Suprapubic skin (tissue), 4 donors: ENCODE data around the gene ITGB3BP. TPM values are rescaled to one million over a fixed set of nuclear protein-coding genes. Genes with fewer than 3 reads are reported as not detected.

ENCODE experiments used
- DNase-seq, 2 donors: peaks; one replicate each; pipeline ENCODE4 v3.0.0-alpha.2; 2019; ENCODE audit warnings: low spot score in 2 of 2
- H3K27ac ChIP-seq: fragments of 200-600 bp; sonication (generic); one replicate; pipeline ENCODE4 v1.5.1; 2019
- H3K27me3 ChIP-seq: fragments of 200-600 bp; sonication (generic); one replicate; pipeline ENCODE4 v1.5.1; 2019
- H3K36me3 ChIP-seq: fragments of 200-600 bp; sonication (generic); one replicate; pipeline ENCODE4 v1.5.1; 2019
- H3K4me1 ChIP-seq: fragments of 200-600 bp; sonication (generic); one replicate; pipeline ENCODE4 v1.5.1; 2019
- H3K4me3 ChIP-seq: fragments of 200-600 bp; sonication (generic); one replicate; pipeline ENCODE4 v1.5.1; 2019; ENCODE audit warnings: mild to moderate bottlenecking
- H3K9me3 ChIP-seq: fragments of 200-600 bp; sonication (generic); one replicate; pipeline ENCODE4 v1.5.1; 2019
- EP300 ChIP-seq: sonication (generic); formaldehyde crosslinking; IDR thresholded peaks from one replicate; pipeline ENCODE4 v1.6.1; 2017; ENCODE audit warnings: antibody characterized with exemption
- POLR2A ChIP-seq, 2 donors: fragments of 450-650 bp; IDR thresholded peaks; one replicate each; pipeline ENCODE4 v1.6.1; 2017; ENCODE audit warnings: antibody characterized with exemption in 2 of 2, mild to moderate bottlenecking in 2 of 2, moderate library complexity in 2 of 2
- POLR2AphosphoS5 ChIP-seq, 3 donors: sonication (generic); formaldehyde crosslinking; IDR thresholded peaks; one replicate each; pipeline ENCODE4 v1.6.1; 2017; ENCODE audit warnings: antibody characterized with exemption in 3 of 3
- WGBS: methylation state at CpG from one replicate; pipeline ENCODE4 v1.1.5; 2018; 5-methylcytosine and 5-hydroxymethylcytosine counted together
- total RNA-seq, 4 donors: library from RNA; depleted of rRNA; stranded (reverse); fragments of >200 nt; gene quantifications; one replicate each; pipeline ENCODE4 v1.1.0, GENCODE V29; 2016
- TF ChIP-seq, protein P1 (sequence below), 2 donors: fragments of 200-600 bp in 1 of 2; fragments of 450-650 bp in 1 of 2; sonication (generic) in 1 of 2; IDR thresholded peaks; one replicate each; pipeline ENCODE4 v1.5.1; 2016 to 2019; ENCODE audit warnings: antibody characterized with exemption in 2 of 2, mild to moderate bottlenecking in 1 of 2, moderate library complexity in 1 of 2

ITGB3BP gene
- total RNA-seq, 4 donors from 2014 or later: 10.3 to 22.2 (median 16.1) TPM

DNA sequence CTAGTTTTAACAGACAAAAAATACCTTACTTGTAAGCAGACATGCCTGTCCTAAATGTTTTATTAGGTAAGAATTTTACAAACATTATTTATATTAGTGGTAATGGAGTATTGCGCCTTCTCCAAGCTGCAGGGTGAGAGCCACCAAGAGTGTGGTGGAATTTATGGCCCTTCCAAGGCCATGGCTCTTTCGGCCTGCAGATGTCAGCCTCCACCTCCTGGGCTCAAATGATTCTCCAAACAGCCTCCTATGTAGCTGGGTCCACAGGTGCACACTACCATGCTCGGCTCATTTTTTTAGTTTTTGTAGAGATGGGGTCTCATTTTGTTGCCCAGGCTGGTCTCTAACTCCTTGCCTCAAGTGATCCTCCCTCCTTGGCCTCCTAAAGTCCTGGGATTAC is 56.3 kb downstream of the ITGB3BP start:
- 96% methylated on average over 3 of the region's 3 CpGs for WGBS
- Histone ChIP-seq H3K27me3 (no peaks in the 10 kb centered on the region), H3K4me1 (no peaks in the 10 kb centered on the region), H3K36me3 (no peaks in the 10 kb centered on the region), H3K4me3 (no peak overlapping the region), H3K27ac (no peak overlapping the region), H3K9me3 (no peaks in the 10 kb centered on the region)
- no peak for DNase-seq
- TF ChIP-seq, protein P1, sequence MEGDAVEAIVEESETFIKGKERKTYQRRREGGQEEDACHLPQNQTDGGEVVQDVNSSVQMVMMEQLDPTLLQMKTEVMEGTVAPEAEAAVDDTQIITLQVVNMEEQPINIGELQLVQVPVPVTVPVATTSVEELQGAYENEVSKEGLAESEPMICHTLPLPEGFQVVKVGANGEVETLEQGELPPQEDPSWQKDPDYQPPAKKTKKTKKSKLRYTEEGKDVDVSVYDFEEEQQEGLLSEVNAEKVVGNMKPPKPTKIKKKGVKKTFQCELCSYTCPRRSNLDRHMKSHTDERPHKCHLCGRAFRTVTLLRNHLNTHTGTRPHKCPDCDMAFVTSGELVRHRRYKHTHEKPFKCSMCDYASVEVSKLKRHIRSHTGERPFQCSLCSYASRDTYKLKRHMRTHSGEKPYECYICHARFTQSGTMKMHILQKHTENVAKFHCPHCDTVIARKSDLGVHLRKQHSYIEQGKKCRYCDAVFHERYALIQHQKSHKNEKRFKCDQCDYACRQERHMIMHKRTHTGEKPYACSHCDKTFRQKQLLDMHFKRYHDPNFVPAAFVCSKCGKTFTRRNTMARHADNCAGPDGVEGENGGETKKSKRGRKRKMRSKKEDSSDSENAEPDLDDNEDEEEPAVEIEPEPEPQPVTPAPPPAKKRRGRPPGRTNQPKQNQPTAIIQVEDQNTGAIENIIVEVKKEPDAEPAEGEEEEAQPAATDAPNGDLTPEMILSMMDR (IDR thresholded peaks at IDR 0.05): no peak
- no peak for TF ChIP-seq EP300
- TF ChIP-seq POLR2A (IDR thresholded peaks at IDR 0.05): no peak
- no peak for TF ChIP-seq POLR2AphosphoS5 (IDR thresholded peaks at IDR 0.05)

- Histone ChIP-seq H3K4me1 (no peaks in the 10 kb centered on the region), H3K27me3 (no peaks in the 10 kb centered on the region), H3K4me3 (no peak overlapping the region), H3K36me3 (no peaks in the 10 kb centered on the region), H3K9me3 (peaks cover 5% of the 10 kb centered on the region), H3K27ac (no peak overlapping the region)
- no peak for TF ChIP-seq POLR2AphosphoS5 (IDR thresholded peaks at IDR 0.05)
- DNase-seq: no peak
- 83% methylated on average over 7 of the region's 7 CpGs for WGBS
These were observed 56.8 kb downstream of the ITGB3BP start for GRCh38 chr1:63466181-63466580.

DNA sequence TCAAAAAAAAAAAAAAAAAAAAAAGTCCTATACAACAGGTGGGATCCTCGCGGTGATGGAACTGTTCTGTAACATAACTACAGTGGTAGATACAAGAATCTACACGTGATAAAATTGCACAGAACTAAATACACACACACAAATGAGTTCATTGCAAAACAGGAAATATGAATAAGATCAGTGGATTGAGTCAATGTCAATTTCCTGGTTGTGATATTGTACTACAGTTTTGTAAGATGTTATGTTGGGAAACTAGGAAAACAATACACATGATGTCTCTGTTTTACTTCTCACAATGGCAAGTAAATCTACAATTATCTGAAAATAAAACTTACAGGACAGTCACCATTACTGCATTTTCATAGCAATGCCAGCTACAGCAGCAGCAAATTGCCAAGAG is 59.8 kb downstream of the ITGB3BP start:
- no peak for DNase-seq
- no peak overlapping the region for H3K4me3 ChIP-seq
- H3K36me3 ChIP-seq: no peaks in the 10 kb centered on the region
- H3K9me3 ChIP-seq: peaks cover 5% of the 10 kb centered on the region
- no peaks in the 10 kb centered on the region for H3K27me3 ChIP-seq
- no peak for TF ChIP-seq EP300
- no peak for TF ChIP-seq POLR2A (IDR thresholded peaks at IDR 0.05)
- TF ChIP-seq POLR2AphosphoS5 (IDR thresholded peaks at IDR 0.05): no peak
- TF ChIP-seq, protein P1 (IDR thresholded peaks at IDR 0.05): no peak
- H3K27ac ChIP-seq: no peak overlapping the region
- no peaks in the 10 kb centered on the region for H3K4me1 ChIP-seq
- WGBS: 91% methylated on average over 3 of the region's 3 CpGs

- 95% methylated on average over 1 of the region's 1 CpG for WGBS
- H3K4me3 ChIP-seq: no peak overlapping the region
- H3K9me3 ChIP-seq: peaks cover 5% of the 10 kb centered on the region
- H3K27ac ChIP-seq: no peak overlapping the region
- no peaks in the 10 kb centered on the region for H3K27me3 ChIP-seq
- DNase-seq: no peak
- no peaks in the 10 kb centered on the region for H3K36me3 ChIP-seq
- H3K4me1 ChIP-seq: no peaks in the 10 kb centered on the region
- TF ChIP-seq POLR2AphosphoS5 (IDR thresholded peaks at IDR 0.05): no peak
- no peak for TF ChIP-seq POLR2A (IDR thresholded peaks at IDR 0.05)
These were observed 61.3 kb downstream of the ITGB3BP start for GRCh38 chr1:63461661-63462230.

DNA sequence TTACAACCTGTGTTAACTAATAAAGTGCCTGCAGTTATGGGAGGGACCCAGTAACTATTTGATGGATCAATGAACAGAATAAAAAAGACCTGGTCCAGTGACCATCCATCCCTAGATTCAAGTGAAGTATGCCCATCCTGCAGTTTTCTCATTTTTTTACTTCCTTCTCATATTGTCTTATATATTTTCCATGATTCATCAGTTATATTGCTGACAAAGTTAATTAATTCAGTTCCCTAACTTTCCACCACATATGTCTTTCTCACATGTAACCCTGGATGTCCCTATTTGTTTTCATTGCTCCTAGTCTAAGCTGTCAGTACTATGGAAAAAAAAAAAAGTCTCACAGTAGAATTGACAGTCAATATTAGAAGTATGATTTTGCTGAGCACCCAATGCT is 64.3 kb downstream of the ITGB3BP start:
- TF ChIP-seq, protein P1 (IDR thresholded peaks at IDR 0.05): no peak
- TF ChIP-seq POLR2A (IDR thresholded peaks at IDR 0.05): no peak
- Histone ChIP-seq H3K27ac (no peak overlapping the region), H3K27me3 (no peaks in the 10 kb centered on the region), H3K36me3 (no peaks in the 10 kb centered on the region), H3K9me3 (peaks cover 5% of the 10 kb centered on the region), H3K4me3 (no peak overlapping the region), H3K4me1 (no peaks in the 10 kb centered on the region)
- no peak for DNase-seq

GRCh38 chr1:63454269-63454668 is 68.8 kb downstream of the ITGB3BP start:
- no peak for DNase-seq
- Histone ChIP-seq H3K4me3 (no peak overlapping the region), H3K36me3 (no peaks in the 10 kb centered on the region), H3K27me3 (no peaks in the 10 kb centered on the region), H3K4me1 (no peaks in the 10 kb centered on the region), H3K9me3 (no peaks in the 10 kb centered on the region), H3K27ac (no peak overlapping the region)
- TF ChIP-seq POLR2A (IDR thresholded peaks at IDR 0.05) (no peak), POLR2AphosphoS5 (IDR thresholded peaks at IDR 0.05) (no peak), EP300 (no peak)
- TF ChIP-seq, protein P1 (IDR thresholded peaks at IDR 0.05): no peak
